Smooth muscle cell (in vitro differentiated cells): ENCODE data around the gene C14orf180. TPM values are rescaled to one million over a fixed set of nuclear protein-coding genes. Genes with fewer than 3 reads are reported as not detected.

Experiments
- DNase-seq: peaks from one replicate; lab custom pipeline; 2025; ENCODE audit not compliant: unreplicated experiment; lab: John Stamatoyannopoulos, UW
- H2AFZ ChIP-seq: fragments of 200-600 bp; sonication (generic); 2 replicates; pipeline ENCODE4 v1.6.0; 2016; ENCODE audit warnings: antibody characterized with exemption, low read depth, mild to moderate bottlenecking
- H3F3A ChIP-seq: fragments of 200-600 bp; sonication (generic); 2 replicates; pipeline ENCODE4 v1.6.0; 2017; ENCODE audit warnings: antibody characterized with exemption, low read depth
- H3K27ac ChIP-seq: fragments of 200-600 bp; sonication (generic); 2 replicates; pipeline ENCODE4 v1.5.1; 2016; ENCODE audit warnings: low read depth, mild to moderate bottlenecking
- H3K27me3 ChIP-seq: fragments of 200-600 bp; sonication (generic); 2 replicates; pipeline ENCODE4 v1.6.1; 2016; ENCODE audit warnings: low read depth, mild to moderate bottlenecking
- H3K36me3 ChIP-seq: fragments of 200-600 bp; sonication (generic); 2 replicates; pipeline ENCODE4 v1.5.1; 2016; ENCODE audit warnings: low read depth
- H3K4me1 ChIP-seq: fragments of 200-600 bp; sonication (generic); 2 replicates; pipeline ENCODE4 v1.5.1; 2016; ENCODE audit warnings: low read depth
- H3K4me2 ChIP-seq: fragments of 200-600 bp; sonication (generic); 2 replicates; pipeline ENCODE4 v1.6.0; 2016; ENCODE audit warnings: mild to moderate bottlenecking
- H3K4me3 ChIP-seq: fragments of 200-600 bp; sonication (generic); 2 replicates; pipeline ENCODE4 v1.5.1; 2016; ENCODE audit warnings: mild to moderate bottlenecking
- H3K79me2 ChIP-seq: fragments of 200-600 bp; sonication (generic); 2 replicates; pipeline ENCODE4 v1.6.0; 2016; ENCODE audit warnings: low read depth, mild to moderate bottlenecking
- H3K9ac ChIP-seq: fragments of 200-600 bp; sonication (generic); 2 replicates; pipeline ENCODE4 v1.6.0; 2016; ENCODE audit warnings: low read depth
- H3K9me3 ChIP-seq: fragments of 200-600 bp; sonication (generic); replicated peaks from 2 replicates; pipeline ENCODE4 v1.5.1; 2016; ENCODE audit warnings: low read depth
- H4K20me1 ChIP-seq: fragments of 200-600 bp; sonication (generic); 2 replicates; pipeline ENCODE4 v1.6.0; 2016; ENCODE audit warnings: low read depth
- CTCF ChIP-seq: fragments of 200-600 bp; sonication (generic); IDR thresholded peaks from 2 replicates; pipeline ENCODE4 v1.5.1; 2017; ENCODE audit warnings: borderline replicate concordance, mild to moderate bottlenecking, antibody characterized with exemption; ENCODE audit not compliant: insufficient read depth, poor library complexity, severe bottlenecking
- WGBS: methylation state at CpG from one replicate; pipeline ENCODE4 v1.1.7; 2016; ENCODE audit warnings: low lambda C conversion rate; 5-methylcytosine and 5-hydroxymethylcytosine counted together
- polyA plus RNA-seq: library from polyadenylated mRNA; unstranded; fragments of >200 nt; fragmentation: Nextera tagmentation; extraction: Ambion mirVana; gene quantifications from 2 replicates; pipeline ENCODE4 v1.2.1, GENCODE V29; 2016
- total RNA-seq: library from RNA; depleted of rRNA; stranded (reverse); fragments of >200 nt; gene quantifications from 2 replicates; pipeline ENCODE4 v1.2.3, GENCODE V29; 2014

Gene C14orf180
- total and polyA plus RNA-seq, 2 experiments from 2014 or later: 0.63 to 1.2 TPM

- no peak overlapping the region for H3K27ac ChIP-seq
- no peak overlapping the region for H3K9ac ChIP-seq
- H4K20me1 ChIP-seq: no peaks in the 10 kb centered on the region
- no peaks in the 10 kb centered on the region for H3K4me1 ChIP-seq
- H3K4me2 ChIP-seq: no peak overlapping the region
- no peaks in the 10 kb centered on the region for H3K9me3 ChIP-seq
- no peak for DNase-seq
- no peaks in the 10 kb centered on the region for H3K36me3 ChIP-seq
- no peaks in the 10 kb centered on the region for H3K27me3 ChIP-seq
- no peak overlapping the region for H2AFZ ChIP-seq
- H3K4me3 ChIP-seq: no peak overlapping the region
- TF ChIP-seq CTCF: no peak
- H3K79me2 ChIP-seq: no peaks in the 10 kb centered on the region
- H3F3A ChIP-seq: no peaks in the 10 kb centered on the region
- WGBS: 94% methylated on average over 13 of the region's 13 CpGs
These were observed 29.2 kb upstream of the C14orf180 start for GRCh38 chr14:104550340-104550860.

- H3K4me3 ChIP-seq: no peak overlapping the region
- no peaks in the 10 kb centered on the region for H3F3A ChIP-seq
- DNase-seq: no peak
- H3K36me3 ChIP-seq: no peaks in the 10 kb centered on the region
- no peak overlapping the region for H3K27ac ChIP-seq
- WGBS: 91% methylated on average over 22 of the region's 24 CpGs
- H3K4me1 ChIP-seq: no peaks in the 10 kb centered on the region
- no peaks in the 10 kb centered on the region for H3K9me3 ChIP-seq
- no peaks in the 10 kb centered on the region for H4K20me1 ChIP-seq
- no peak overlapping the region for H2AFZ ChIP-seq
- no peaks in the 10 kb centered on the region for H3K79me2 ChIP-seq
- H3K9ac ChIP-seq: no peak overlapping the region
- no peak overlapping the region for H3K4me2 ChIP-seq
- no peak for TF ChIP-seq CTCF
- no peaks in the 10 kb centered on the region for H3K27me3 ChIP-seq
These were observed 28.5 kb upstream of the C14orf180 start for GRCh38 chr14:104550861-104551728.

DNA sequence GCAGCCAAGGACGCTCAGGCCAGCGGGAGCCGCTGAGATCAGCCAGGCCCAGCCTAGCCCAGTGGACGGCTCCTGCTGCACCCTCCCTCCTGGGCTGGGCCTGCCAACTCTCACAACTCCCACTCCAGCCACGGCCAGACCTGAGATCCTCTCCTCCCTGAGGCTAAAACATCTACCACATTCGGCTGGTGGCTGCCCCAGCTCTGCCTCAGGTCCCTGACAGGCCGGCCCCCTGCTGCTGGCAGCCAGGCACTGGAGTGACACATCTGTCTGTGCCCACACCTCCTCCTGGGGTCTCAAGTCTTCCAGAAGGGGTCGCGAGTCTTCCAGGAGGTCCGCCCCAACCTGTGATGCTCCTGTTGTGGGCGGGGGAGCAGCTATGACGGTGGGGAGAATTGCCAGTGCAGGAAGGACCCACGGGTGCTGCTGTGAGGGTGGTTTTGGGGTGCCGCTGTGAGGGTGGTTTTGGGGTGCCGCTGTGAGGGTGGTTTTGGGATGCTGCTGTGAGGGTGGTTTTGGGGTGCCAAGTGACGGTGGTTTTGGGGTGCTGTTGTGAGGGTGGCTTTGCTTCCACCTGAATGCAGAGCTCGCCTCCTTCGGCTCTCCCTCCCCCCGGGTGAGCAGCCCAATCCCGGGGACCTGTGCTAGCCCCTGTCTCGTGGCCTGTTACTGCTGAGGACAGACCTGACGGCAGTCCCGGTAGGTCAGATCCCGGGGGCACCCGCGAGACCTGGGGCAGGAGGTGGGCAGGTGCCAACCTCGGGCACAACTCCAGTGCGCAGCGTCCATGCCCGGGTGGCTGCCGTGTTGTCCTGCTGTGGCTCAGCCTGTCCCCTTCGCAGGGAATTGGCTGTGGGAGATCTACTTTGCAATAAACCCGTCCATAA, 27.5 kb upstream of the C14orf180 start:
- H3K4me3 ChIP-seq: no peak overlapping the region
- TF ChIP-seq CTCF: no peak
- no peaks in the 10 kb centered on the region for H3F3A ChIP-seq
- no peak overlapping the region for H2AFZ ChIP-seq
- DNase-seq: no peak
- H3K4me2 ChIP-seq: no peak overlapping the region
- no peaks in the 10 kb centered on the region for H3K9me3 ChIP-seq
- no peaks in the 10 kb centered on the region for H3K27me3 ChIP-seq
- H3K4me1 ChIP-seq: no peaks in the 10 kb centered on the region
- WGBS: 91% methylated on average over 31 of the region's 33 CpGs
- H3K36me3 ChIP-seq: no peaks in the 10 kb centered on the region
- H3K27ac ChIP-seq: no peak overlapping the region
- no peaks in the 10 kb centered on the region for H3K79me2 ChIP-seq
- no peaks in the 10 kb centered on the region for H4K20me1 ChIP-seq
- H3K9ac ChIP-seq: no peak overlapping the region
